GM18505 (cell line): Measurements from ENCODE around the gene MYO1F.

Source experiments
- ATAC-seq: cut with Tn5 transposase; IDR thresholded peaks from one replicate; pipeline ENCODE4 v1.9.1; 2021; ENCODE audit not compliant: unreplicated experiment
- POLR2A ChIP-seq: IDR thresholded peaks from 4 replicates; pipeline ENCODE4 v1.6.1; 2011; ENCODE audit warnings: borderline replicate concordance; ENCODE audit not compliant: insufficient read depth, insufficient read length; ENCODE audit errors: extremely low read depth

Gene MYO1F

DNA sequence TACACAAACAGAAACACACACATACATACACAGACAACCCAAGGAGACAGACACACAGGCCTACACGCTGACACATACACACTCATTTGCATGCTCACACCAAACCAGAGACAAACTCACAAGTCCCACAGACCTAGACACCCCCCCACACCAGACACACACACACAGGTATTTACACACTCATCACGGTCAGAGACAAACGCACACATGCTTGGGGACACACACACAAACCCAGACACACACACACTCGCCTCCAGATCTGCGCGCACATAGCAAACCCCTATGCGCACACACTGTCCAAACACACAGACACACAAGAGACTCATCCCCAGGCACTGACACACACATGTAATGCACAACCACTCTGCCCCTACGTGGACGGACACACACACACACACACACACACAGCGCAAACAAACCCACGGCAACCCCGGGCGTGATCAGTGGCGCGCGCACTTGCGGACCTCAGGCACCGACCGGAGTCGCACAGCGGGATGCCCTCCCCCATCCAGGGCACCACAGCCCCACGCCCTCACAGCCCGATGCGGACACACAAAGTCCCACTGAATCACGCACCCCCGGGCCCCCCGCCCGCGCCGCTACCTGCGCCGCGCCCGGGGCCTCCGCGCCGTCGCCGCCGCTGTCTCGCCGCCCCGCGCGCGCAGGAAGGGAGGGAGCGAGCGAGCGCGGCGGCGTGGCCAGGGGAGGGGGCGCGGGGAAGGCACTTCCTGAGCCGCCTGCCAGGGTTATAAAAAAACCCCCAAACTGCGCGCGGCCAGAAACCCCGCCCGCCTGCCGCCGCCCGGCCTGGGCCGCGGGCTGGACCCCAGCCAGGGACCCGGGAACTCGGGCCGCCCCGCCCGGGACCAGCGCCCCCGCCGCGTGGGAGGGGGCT, 33.0 kb upstream of the MYO1F start, which contains the start of gene ADAMTS10:
Gene ADAMTS10, minus strand, starts transcription at position 675 of the 895 bp plus-strand sequence. CDS start 5,005 bp downstream, outside the sequence.
- TF ChIP-seq POLR2A: no peak
- no peak for ATAC-seq

DNA sequence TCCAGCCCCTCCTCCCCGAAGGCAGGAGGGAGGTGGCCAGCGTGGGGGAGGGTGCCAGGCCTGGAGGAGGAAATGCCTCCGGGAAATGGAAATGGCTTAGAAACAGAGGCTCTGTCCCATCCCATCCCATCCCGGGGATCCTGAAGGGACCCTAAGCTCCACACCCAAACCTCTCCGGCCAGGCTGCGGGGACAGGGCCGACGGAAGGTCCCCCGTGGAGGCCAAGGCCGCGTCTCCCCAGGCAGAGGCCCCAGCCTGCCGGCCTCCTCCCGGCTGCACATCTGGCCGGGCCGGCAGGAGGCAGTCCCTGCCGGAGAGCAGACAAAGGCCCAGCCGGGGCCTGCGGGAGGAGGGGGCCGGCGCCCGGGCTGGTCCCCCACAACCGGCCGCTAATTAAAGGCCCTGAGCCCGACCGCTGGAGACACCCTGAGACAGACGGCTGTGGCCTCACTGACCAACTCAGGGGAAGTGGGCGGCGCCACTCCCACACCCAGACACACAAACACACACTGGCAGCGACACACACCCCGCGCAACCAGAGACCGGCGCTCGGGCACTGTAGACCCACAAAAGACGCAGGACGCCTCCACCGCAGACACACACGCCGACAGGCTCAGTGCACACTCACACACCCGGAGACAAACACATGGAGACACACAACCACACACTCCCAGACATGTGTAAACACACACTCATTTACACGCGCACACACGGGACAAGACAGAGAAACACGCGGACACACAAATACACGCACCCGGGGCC, 32.2 kb upstream of the MYO1F start:
- ATAC-seq: no peak
- TF ChIP-seq POLR2A: no peak

DNA sequence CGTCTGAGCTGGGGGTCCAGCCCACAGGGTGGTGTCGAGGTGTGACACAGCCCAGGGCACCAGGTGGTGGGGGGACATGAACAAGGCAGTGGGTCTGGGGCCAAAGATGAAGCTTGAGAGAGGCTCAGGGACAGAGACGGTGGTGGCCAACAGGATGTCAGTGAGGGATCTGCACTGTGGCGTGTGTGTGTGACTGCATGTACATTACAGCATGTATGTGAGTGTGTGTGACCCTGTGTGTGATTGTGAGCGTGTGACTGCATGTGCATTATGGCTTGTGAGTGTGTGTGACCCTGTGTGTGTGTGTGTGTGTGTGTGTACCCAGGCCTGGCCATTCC, 31.7 kb upstream of the MYO1F start:
- ATAC-seq: no peak
- TF ChIP-seq POLR2A: no peak

DNA sequence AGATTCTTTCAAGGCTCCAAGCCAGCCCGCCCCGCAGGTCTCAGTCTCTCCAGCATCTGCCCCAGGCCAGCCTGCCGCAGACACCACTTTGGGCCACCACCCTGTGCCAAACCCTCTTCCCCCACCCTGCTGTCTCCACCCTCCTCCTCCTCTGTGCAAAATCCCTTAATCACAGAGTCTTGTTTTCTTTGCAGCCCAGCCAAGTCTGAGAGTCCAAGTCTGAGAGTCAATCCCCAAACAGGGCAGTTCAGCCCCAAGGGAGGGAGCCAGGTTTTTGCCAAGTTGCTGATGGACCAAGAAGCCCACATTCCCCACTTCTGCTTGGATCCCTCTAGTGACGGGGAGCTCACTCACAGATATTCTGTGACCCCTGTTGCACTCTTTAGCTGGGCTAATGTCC, 30.1 kb upstream of the MYO1F start:
- TF ChIP-seq POLR2A: no peak
- ATAC-seq: no peak

DNA sequence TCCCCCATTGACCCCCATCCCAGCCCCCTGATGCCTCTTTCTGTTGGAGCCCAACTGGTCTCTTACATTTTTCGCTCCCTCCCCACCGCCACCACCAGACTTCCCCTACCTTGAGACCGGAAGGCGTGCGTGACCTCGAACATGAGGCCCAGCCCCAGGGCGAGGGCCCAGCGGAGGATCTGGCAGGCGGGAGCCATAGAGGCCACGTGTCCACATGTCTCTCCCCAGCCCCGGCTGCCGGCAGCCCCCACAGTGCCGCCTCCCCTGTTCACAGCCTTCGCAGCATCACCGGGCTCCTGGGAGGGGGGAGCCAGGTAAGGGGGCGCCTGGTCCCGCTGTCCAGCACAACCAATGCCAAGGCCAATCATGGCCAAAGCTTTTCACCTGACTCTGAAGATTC, 28.3 kb upstream of the MYO1F start:
- no peak for ATAC-seq
- no peak for TF ChIP-seq POLR2A

DNA sequence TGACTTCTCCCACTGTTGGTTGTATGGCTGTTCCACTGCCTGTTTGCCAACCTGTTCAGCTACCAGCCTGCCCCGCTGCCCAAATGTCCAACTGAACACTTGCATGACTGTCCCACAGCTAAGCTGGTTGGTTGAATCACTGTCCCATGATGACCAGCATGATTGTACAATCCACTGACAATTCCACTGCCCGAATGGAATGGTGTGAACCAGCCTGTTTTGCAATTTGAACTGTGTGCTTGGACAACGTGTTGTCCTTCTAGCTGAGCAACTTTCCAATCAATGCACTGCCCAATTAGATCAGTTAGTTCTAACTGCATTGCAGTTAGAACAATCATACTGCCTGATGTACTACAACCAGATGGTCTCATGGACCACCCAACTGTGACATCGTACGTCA, 24.6 kb upstream of the MYO1F start:
- TF ChIP-seq POLR2A: no peak
- ATAC-seq: no peak

DNA sequence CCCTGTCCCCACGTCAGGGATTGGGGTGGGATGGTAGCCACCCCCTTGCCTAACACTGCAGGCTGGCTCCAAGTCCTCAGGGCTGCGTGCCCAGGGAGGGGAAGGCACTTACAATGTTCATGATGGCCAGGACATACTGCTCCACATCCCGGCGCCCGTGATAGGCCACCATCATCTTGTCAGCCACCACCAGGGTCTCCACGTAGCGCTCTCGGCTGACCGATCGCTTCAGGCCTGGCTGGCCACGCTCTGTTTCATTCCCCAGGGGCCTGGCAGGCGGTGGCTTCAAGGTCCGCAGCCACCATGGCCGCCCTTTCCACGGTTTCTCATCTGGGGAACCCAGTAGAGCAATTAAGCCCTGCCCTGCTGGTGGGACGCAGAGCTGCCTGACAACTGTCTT, 23.6 kb upstream of the MYO1F start:
- ATAC-seq: no peak
- TF ChIP-seq POLR2A: no peak

DNA sequence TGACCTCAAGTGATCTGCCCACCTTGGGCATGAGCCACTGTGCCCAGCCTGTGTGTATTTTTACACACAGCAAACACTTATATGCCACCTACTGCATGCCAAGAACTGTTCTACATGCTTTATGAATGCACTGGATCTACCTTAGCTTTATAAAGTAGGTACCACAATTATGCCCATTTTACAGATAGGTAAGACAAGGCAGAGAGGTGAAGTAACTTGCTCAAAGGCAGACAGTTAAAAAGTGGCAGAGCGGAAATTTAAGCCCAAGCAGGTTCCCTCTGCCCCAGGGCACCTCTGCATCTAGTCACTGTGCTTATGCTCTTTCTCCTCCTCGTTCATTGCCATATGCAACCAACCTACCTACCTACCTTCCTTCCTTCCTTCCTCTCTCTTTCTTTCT, 22.8 kb upstream of the MYO1F start:
- no peak for ATAC-seq
- no peak for TF ChIP-seq POLR2A

DNA sequence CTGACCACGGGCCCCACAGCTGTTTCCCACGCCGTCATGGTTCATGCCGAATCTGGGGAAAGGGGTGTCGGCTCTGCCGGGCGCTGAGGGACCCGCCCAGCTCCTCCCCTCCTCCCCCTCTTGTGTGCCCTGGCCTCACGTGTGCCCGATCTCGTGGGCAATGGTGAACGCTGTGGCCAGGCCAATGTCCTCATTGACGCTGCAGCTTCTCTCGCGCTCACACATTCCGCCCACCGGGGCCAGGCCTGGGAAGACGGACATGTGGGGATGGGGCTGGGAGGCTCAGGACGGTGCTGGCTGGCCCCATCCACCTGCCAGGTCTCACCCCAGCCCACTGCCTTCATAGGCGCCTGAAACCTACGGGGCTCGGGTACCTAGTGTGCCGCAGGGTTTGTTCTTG, 18.9 kb upstream of the MYO1F start:
- no peak for ATAC-seq
- TF ChIP-seq POLR2A: no peak

DNA sequence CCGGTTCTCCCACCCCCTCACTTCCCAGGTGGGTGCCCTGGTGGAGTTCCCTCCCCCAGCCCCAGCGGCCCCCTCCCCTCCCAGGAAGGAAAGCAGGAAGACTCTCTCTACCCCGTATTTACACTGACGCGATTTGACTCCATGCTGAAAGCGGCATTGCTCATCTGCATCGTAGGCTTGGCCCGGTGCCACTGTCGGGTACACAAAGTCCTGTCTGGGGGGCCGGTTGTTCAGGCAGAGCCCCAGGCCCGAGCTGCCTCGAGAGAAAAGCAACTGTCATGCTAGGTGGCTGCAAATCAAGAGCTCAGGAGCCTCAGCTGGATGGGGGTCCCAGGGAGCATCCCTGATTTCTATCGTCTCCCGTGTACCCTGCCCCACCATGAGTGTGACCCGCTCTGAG, 18.4 kb upstream of the MYO1F start:
- ATAC-seq: no peak
- TF ChIP-seq POLR2A: no peak

DNA sequence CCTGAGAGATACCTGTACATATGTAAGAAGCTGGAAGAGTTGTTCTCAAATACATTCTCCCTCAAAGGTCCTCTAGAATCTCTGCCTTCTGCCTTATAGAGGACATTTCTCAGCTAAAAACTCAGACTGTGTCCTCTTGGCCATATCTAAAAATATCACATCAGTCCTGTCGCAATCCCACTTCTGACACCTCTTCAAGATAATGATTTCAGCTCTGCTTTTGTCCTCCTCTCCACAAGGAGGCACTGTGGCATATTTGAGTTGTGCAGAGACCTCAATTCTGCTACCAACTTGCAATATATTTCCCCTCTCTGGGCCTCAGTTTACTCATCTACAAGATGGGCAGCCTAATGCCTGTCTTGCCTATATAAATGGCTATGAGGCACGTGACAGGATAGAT, 16.7 kb upstream of the MYO1F start:
- TF ChIP-seq POLR2A: no peak
- no peak for ATAC-seq

DNA sequence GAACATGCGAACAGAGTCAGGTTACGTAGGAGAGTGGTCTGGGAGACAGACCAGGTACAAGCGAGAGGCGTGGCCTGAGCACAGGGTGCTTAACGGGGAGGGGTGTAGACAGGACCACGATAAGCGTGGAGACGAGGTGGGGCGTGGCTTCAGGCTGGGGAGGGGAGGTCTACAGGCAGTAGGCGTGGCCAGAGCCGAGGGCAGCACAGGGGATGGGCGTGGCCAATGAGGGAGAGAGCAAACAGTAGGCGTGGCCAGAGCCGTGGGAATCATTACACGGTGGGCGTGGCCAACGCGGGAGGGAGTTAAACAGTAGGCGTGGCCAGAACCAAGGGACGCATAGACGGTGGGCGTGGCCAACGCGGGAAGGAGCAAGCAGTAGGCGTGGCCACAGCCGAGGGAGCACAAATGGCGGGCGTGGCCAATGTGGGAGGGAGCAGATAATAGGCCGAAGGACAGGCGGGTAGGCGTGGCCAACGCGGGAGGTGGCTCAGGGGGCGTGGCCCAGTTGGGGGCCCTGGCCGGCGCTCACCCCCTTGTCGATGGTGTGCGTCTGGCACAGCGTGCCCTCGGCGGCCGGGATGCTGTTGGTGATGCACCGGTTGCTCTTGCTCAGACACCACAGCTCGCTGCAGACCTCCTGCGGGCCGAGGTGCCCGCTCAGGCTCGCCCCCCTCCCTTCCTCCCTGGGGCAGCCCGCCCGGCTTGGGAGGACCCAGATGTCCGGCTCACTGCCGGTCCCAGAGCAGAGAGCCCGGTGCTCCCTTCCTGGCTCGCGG, 15.2 kb upstream of the MYO1F start:
- ATAC-seq: no peak
- no peak for TF ChIP-seq POLR2A

DNA sequence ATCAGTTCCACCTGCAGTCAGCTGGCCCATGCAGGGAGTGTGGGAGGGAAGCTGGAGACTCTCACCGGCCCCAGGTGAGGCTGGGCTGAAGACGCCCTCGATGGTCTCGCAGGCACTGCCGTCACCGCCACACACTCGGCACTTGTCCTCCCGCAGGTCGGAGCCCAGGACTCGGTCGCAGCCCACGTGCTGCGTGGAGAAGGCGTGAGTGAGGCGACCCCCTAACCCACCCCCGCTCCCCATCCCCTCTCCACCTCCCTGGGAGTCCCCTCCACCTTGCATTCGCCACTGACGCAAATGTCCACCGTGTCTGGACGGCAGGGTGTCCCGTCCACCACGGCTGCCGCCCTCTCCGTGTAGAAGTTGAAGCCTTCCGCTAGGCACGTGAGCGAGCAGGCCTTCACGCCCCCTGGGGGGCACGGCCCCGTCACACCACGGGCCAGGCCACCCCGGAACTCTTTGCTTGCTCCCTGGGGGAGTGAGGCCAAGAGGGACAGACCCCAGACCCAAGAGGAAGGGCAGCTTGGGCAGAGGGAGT, 12.0 kb upstream of the MYO1F start:
- no peak for TF ChIP-seq POLR2A
- ATAC-seq: no peak
